CD8-positive, alpha-beta memory T cell (primary cell): Measurements from ENCODE around the gene MRPL46. TPM values are rescaled to one million over a fixed set of nuclear protein-coding genes. Genes with fewer than 3 reads are reported as not detected.

Source experiments
- CTCF ChIA-PET: fragments of 350-600 bp; sonication (Branson Sonifier 250); formaldehyde crosslinking; loops from one replicate; lab custom pipeline; 2021; ENCODE audit warnings: antibody characterized with exemption; lab: Charles Lee
- POLR2A ChIA-PET: fragments of 350-600 bp; sonication (Branson Sonifier 250); formaldehyde crosslinking; loops from one replicate; lab custom pipeline; 2021; ENCODE audit warnings: antibody characterized with exemption; lab: Charles Lee
- DNase-seq, 5 donors: peaks; one replicate each; pipeline versions ENCODE4 v3.0.0 to v3.0.0-alpha.2; 2020 to 2022; ENCODE audit warnings: mixed read lengths in 1 of 5
- H3K27ac ChIP-seq: one replicate; pipeline ENCODE4 v1.7.0; 2013; ENCODE audit warnings: low read depth, mild to moderate bottlenecking, low read length, moderate library complexity
- H3K27me3 ChIP-seq: 2 replicates; pipeline ENCODE4 v1.7.0; 2013; ENCODE audit warnings: low read length, mild to moderate bottlenecking; ENCODE audit not compliant: insufficient read depth, poor library complexity, severe bottlenecking
- H3K36me3 ChIP-seq: 2 replicates; pipeline ENCODE4 v1.7.0; 2013; ENCODE audit warnings: mild to moderate bottlenecking, low read length, moderate library complexity; ENCODE audit not compliant: insufficient read depth
- H3K4me1 ChIP-seq: 2 replicates; pipeline ENCODE4 v1.7.0; 2013; ENCODE audit warnings: mild to moderate bottlenecking, low read length, moderate library complexity; ENCODE audit not compliant: insufficient read depth
- H3K4me3 ChIP-seq: 2 replicates; pipeline ENCODE4 v1.7.0; 2013; ENCODE audit warnings: mild to moderate bottlenecking, low read length
- H3K9me3 ChIP-seq: 2 replicates; pipeline ENCODE4 v1.7.0; 2013; ENCODE audit warnings: mild to moderate bottlenecking, low read length
- H3K27ac Mint-ChIP-seq, 8 donors: one replicate each; pipeline ENCODE4 v1.8.0; 2020 to 2021; ENCODE audit warnings: mixed read lengths in 8 of 8, mild to moderate bottlenecking in 6 of 8, inconsistent platforms in 3 of 8, moderate library complexity in 3 of 8
- H3K27me3 Mint-ChIP-seq, 2 donors: one replicate each; pipeline ENCODE4 v1.8.0; 2020 to 2021; ENCODE audit warnings: mixed read lengths in 2 of 2, mild to moderate bottlenecking in 1 of 2, moderate library complexity in 1 of 2
- H3K36me3 Mint-ChIP-seq, 3 donors: one replicate each; pipeline ENCODE4 v1.8.0; 2020 to 2021; ENCODE audit warnings: mixed read lengths in 3 of 3, inconsistent platforms in 1 of 3, mild to moderate bottlenecking in 1 of 3
- H3K4me1 Mint-ChIP-seq, 3 donors: one replicate each; pipeline ENCODE4 v1.8.0; 2020 to 2021; ENCODE audit warnings: mixed read lengths in 3 of 3, inconsistent platforms in 1 of 3, mild to moderate bottlenecking in 1 of 3
- H3K4me3 Mint-ChIP-seq, 7 donors: one replicate each; pipeline ENCODE4 v1.8.0; 2020 to 2021; ENCODE audit warnings: mixed read lengths in 7 of 7, mild to moderate bottlenecking in 6 of 7, moderate library complexity in 4 of 7, inconsistent platforms in 2 of 7
- H3K9me3 Mint-ChIP-seq, 5 donors: one replicate each; pipeline ENCODE4 v1.8.0; 2020 to 2022; ENCODE audit warnings: mixed read lengths in 5 of 5, mild to moderate bottlenecking in 3 of 5, moderate library complexity in 2 of 5, inconsistent platforms in 1 of 5
- polyA plus RNA-seq: library from polyadenylated mRNA; unstranded; fragments of 300-500 nt; fragmentation: Illumina TruSeq; gene quantifications from one replicate; pipeline ENCODE4 v1.2.3, GENCODE V29; 2021
- total RNA-seq, 2 experiments: library from RNA; stranded (reverse); gene quantifications; one replicate each; pipeline ENCODE4 v1.2.3, GENCODE V29; 2021

The MRPL46 gene
- total and polyA plus RNA-seq, 3 experiments from 2014 or later, result 48.5 to 53.6 (median 51.2) TPM

DNA sequence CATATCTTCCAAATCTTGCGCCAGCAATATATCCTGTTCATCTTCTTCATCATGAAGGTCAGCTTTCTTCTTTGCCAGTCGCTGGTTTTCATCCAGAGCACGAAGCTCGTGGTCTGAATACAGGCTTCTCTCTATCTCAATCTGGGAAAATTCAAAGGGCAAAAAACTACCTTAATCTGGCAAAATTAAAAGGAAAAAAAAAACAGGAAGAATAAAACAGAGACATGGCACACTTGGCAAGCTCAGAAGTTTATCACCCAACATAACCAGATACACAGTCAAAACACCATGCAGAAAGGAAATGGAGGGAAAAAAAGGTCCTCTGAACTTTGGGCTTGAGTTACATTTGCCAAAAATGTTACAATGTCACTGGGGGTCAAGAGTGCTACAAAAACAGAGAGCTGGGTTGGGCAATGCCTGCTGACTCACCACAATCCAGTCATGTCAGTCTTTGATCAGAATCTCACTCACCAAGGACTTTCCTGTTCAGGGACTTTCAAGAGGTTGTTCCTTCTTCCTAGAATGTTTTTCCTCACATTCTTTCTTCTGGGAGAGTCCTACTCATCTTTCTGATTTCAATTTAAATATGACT lies 1.5 kb downstream of the MRPL46 start:
- H3K27me3 Mint-ChIP-seq, result peaks cover 0 to 2% of the 10 kb centered on the region in 2 donors
- ChIA-PET POLR2A (no interaction called here), CTCF (no interaction called here)
- Histone ChIP-seq H3K36me3 (peaks cover 14% of the 10 kb centered on the region), H3K4me1 (peaks cover 23% of the 10 kb centered on the region), H3K9me3 (no peaks in the 10 kb centered on the region), H3K27ac (no peak overlapping the region), H3K4me3 (no peak overlapping the region), H3K27me3 (no peaks in the 10 kb centered on the region)
- DNase-seq, result no peak
- no peaks in the 10 kb centered on the region for H3K9me3 Mint-ChIP-seq
- peak overlapping the region in 2 of 8 donors; percentile 96 to 100 for H3K27ac Mint-ChIP-seq
- peak overlapping the region in 5 of 7 donors; percentile 45 to 98 (median 97) for H3K4me3 Mint-ChIP-seq
- H3K36me3 Mint-ChIP-seq, result peaks cover 0 to 62% (median 12%) of the 10 kb centered on the region in 3 donors
- peaks cover 24 to 35% (median 26%) of the 10 kb centered on the region in 3 donors for H3K4me1 Mint-ChIP-seq

DNA sequence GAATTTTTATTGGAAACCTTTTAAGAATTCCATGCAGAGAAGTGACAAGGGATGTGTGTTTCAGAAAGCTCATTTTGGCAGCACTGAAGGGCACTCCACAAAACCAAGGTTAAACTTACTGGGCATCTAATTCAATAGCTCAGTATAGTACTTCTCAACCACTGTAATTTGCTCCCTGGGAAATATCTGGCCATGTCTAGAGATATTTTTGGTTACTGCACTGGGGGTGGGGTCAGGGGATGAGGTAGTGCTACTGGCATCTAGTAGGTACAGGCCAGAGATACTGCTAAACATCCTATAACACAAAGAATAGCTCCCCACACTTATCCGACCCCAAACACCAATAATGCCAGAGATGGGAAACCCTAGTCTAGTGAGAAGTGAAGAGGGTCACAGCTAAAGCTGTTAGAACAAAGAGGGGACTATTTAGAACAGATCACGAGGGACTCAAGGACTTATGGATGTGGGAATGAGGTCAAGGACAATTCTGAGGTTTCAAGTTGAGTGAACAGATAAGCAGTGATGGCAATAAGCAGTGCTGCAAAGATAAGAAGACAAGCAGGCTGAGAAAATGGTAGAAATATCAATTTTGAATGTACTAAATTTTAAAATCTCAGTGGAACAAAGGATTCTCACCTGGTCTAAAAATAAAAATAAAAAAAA lies 3.2 kb downstream of the MRPL46 start:
- H3K27ac ChIP-seq, result no peak overlapping the region
- CTCF ChIA-PET, result interaction anchor here (1.3 to 1.4 kb wide), 2 partner anchors 8 to 9 kb away, joined by 3 read pairs; no protein-coding TSS in a partner anchor
- peaks cover 24 to 35% (median 26%) of the 10 kb centered on the region in 3 donors for H3K4me1 Mint-ChIP-seq
- H3K27ac Mint-ChIP-seq, result peak overlapping the region in 3 of 8 donors; percentile 51 to 77 (median 61)
- POLR2A ChIA-PET, result no interaction called here
- H3K27me3 Mint-ChIP-seq, result peaks cover 0 to 2% of the 10 kb centered on the region in 2 donors
- no peaks in the 10 kb centered on the region for H3K9me3 Mint-ChIP-seq
- peaks cover 29% of the 10 kb centered on the region for H3K36me3 ChIP-seq
- peak overlapping the region in 3 of 7 donors; percentile 12 to 85 (median 35) for H3K4me3 Mint-ChIP-seq
- DNase-seq, result no peak
- no peaks in the 10 kb centered on the region for H3K27me3 ChIP-seq
- peaks cover 23% of the 10 kb centered on the region for H3K4me1 ChIP-seq
- H3K4me3 ChIP-seq, result no peak overlapping the region
- H3K36me3 Mint-ChIP-seq, result peaks cover 0 to 79% (median 16%) of the 10 kb centered on the region in 3 donors
- H3K9me3 ChIP-seq, result no peaks in the 10 kb centered on the region

DNA sequence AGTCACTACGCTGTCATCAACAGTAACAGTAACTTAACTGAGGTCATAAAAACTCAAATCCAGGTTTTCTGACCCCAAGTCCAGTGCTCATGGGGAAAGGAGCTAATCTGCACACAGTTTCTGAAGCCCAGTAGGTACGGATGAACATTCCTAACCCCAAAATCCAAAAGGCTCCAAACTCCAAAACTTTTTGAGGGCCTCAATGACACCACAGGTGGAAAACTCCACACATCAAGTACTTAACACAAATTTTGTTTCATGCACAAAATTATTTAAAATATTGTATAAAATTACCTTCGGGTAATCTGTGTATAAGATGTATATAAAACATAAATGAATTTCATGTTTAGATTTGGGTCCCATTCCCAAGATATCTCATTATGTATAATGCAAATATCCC lies 10.5 kb downstream of the MRPL46 start:
- Histone ChIP-seq H3K4me3 (no peak overlapping the region), H3K9me3 (no peaks in the 10 kb centered on the region), H3K36me3 (peaks cover 19% of the 10 kb centered on the region), H3K4me1 (no peaks in the 10 kb centered on the region), H3K27me3 (no peaks in the 10 kb centered on the region), H3K27ac (no peak overlapping the region)
- Mint-ChIP-seq H3K36me3 (peaks cover 0 to 54% (median 16%) of the 10 kb centered on the region in 3 donors), H3K4me1 (peaks cover 1 to 4% (median 4%) of the 10 kb centered on the region in 3 donors), H3K4me3 (no peak overlapping the region), H3K9me3 (no peaks in the 10 kb centered on the region), H3K27me3 (no peaks in the 10 kb centered on the region), H3K27ac (no peak overlapping the region)
- ChIA-PET POLR2A (no interaction called here), CTCF (no interaction called here)
- DNase-seq, result no peak

DNA sequence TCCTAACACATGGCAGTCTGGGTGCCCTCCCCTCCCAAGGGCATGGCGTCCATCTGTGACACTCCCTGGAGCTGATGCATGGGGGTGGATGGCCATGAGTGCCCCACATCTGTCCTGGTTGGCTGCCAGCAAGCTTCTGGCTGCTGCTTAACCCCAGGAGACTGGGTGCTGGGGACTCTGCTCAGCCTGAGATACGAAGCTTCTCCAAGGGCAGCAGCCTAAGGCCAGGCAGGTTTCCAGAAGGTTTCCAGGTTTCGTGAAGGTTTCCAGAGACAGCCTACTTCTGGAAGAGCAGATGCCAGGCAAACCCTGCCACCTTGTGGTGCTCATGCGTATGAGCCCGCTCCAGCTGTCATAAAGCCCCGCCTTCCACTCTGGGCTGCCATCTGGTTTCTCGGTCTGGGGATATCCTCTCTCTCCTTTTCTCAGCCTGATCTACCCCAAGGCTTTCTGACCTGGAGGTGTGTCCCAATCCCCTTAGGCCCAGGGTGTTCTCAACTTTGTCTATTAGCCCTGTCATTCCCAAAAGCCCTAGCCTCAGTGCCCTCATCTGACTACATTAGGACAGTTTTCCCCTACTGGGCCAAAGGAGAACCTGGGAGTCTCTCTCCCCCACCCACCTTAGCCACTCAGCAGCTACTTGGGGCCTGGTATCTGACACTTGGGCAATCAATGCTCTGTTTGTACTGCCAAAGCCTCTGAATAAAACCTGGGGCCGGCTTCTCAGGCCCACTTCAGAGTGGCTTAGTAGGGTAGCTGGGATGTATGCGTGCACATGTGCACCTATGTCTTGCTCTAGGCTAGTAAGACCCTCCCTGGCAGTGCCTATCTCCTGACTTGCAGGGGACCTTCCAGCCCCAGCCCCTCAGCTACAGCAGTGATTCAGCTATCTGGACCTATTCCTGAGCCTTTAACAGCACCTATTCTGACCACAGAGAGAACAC lies 12.0 kb downstream of the MRPL46 start:
- peak in 1 of 5 donors; percentile 51 for DNase-seq
- ChIA-PET CTCF (interaction anchor here (0.9 to 3.3 kb wide), 2 partner anchors 8 to 12 kb away, joined by 3 to 10 read pairs; partner anchors contain the start of genes MRPL46 and MRPS11), POLR2A (no interaction called here)
- Mint-ChIP-seq H3K36me3 (peaks cover 0 to 39% (median 12%) of the 10 kb centered on the region in 3 donors), H3K27ac (peak overlapping the region in 4 of 8 donors; percentile 26 to 79 (median 53)), H3K27me3 (peaks cover 0 to 3% of the 10 kb centered on the region in 2 donors), H3K9me3 (no peaks in the 10 kb centered on the region), H3K4me3 (no peak overlapping the region), H3K4me1 (peaks cover 4 to 6% (median 5%) of the 10 kb centered on the region in 3 donors)
- no peak overlapping the region for H3K27ac ChIP-seq
- H3K4me1 ChIP-seq, result no peaks in the 10 kb centered on the region
- H3K9me3 ChIP-seq, result no peaks in the 10 kb centered on the region
- H3K4me3 ChIP-seq, result no peak overlapping the region
- peaks cover 16% of the 10 kb centered on the region for H3K36me3 ChIP-seq
- H3K27me3 ChIP-seq, result no peaks in the 10 kb centered on the region

DNA sequence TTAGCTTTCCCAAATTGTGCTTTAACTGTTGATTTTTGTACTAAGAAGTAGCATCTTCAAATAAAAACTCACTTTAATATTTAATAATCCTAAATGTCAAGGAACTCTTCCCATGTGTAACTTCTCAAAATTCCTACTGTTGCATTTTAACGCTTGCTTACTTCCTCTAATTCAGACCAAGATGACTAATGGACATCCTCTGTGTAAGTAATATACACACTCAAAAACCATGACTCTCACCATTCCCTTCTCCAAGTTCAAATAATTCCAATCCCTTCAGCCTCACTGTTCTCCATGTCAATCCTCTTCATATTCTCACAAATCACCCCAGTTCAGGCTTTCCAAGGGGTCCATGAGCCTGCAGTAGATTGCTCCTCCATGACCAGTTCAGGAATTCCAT lies 13.0 kb downstream of the MRPL46 start:
- DNase-seq, result no peak
- H3K36me3 ChIP-seq, result peaks cover 7% of the 10 kb centered on the region
- ChIA-PET POLR2A (no interaction called here), CTCF (interaction anchor here (3.3 kb wide), 1 partner anchor 13 kb away, joined by 10 read pairs; the partner anchor contains the start of genes MRPL46 and MRPS11)
- Mint-ChIP-seq H3K4me3 (no peak overlapping the region), H3K4me1 (peaks cover 8 to 10% (median 9%) of the 10 kb centered on the region in 3 donors), H3K27ac (peak overlapping the region in 1 of 8 donors; percentile 47), H3K27me3 (peaks cover 0 to 7% of the 10 kb centered on the region in 2 donors), H3K9me3 (no peaks in the 10 kb centered on the region), H3K36me3 (peaks cover 0 to 30% (median 9%) of the 10 kb centered on the region in 3 donors)
- H3K4me3 ChIP-seq, result no peak overlapping the region
- no peak overlapping the region for H3K27ac ChIP-seq
- no peaks in the 10 kb centered on the region for H3K27me3 ChIP-seq
- no peaks in the 10 kb centered on the region for H3K4me1 ChIP-seq
- H3K9me3 ChIP-seq, result no peaks in the 10 kb centered on the region

DNA sequence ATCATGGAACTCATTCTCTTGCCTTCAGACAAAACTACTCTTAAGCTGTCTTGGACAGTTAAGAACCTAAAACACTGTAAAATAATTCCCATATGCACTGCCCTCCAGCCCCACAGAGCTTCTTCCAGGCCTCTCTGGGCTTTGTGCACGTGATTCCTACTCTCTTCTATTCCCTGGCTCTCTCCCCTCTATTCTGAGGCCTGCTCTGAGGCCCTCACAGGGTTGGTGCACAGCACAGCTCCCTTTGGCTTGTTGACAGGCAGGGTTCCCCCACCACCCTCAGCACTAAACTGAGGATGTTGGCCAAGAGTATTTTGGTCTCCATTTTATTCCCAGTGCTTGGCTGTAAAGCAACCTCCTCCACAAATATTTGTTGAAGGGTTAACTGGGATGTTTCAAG lies 13.5 kb downstream of the MRPL46 start:
- H3K27ac Mint-ChIP-seq, result no peak overlapping the region
- DNase-seq, result no peak
- peaks cover under 1% of the 10 kb centered on the region for H3K36me3 ChIP-seq
- ChIA-PET CTCF (interaction anchor here (3.3 kb wide), 1 partner anchor 14 kb away, joined by 10 read pairs; the partner anchor contains the start of genes MRPL46 and MRPS11), POLR2A (no interaction called here)
- peaks cover 0 to 24% (median 7%) of the 10 kb centered on the region in 3 donors for H3K36me3 Mint-ChIP-seq
- no peaks in the 10 kb centered on the region for H3K27me3 ChIP-seq
- no peaks in the 10 kb centered on the region for H3K9me3 ChIP-seq
- no peak overlapping the region for H3K4me3 Mint-ChIP-seq
- no peaks in the 10 kb centered on the region for H3K9me3 Mint-ChIP-seq
- H3K27me3 Mint-ChIP-seq, result peaks cover 0 to 7% of the 10 kb centered on the region in 2 donors
- H3K27ac ChIP-seq, result no peak overlapping the region
- H3K4me1 ChIP-seq, result no peaks in the 10 kb centered on the region
- H3K4me3 ChIP-seq, result no peak overlapping the region
- H3K4me1 Mint-ChIP-seq, result peaks cover 8 to 10% (median 9%) of the 10 kb centered on the region in 3 donors

DNA sequence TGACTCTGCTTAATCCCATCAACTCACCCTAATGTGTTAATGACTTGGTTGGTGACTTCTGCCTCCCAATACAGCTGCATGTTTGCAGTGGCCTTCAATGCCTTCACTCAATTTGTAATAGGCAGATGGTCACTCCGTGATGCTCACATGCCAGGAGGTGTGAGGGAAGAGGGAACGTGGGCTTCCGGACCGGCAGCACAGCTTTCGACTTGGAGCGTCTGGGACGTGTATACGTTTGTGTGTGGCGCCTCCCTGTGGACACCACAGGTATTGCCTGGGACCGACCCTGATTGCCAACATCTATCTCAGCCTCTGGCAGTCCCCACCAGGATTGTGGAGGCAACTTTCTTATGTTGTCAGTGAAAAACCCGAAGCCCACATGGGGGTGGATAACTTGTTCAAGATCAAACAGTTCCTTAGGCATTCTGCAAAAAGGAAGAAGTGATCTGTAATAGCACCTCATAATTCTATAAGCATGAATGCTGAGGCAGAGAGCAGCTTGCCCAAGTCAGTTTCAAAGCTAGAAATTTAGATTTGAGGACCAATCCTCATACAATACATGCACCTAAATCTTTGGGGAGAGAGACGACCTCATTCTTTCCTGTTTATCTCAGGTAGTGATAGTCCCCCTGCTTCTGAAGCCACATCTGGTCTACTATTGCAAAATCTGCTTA lies 16.9 kb downstream of the MRPL46 start:
- Histone ChIP-seq H3K27ac (no peak overlapping the region), H3K9me3 (no peaks in the 10 kb centered on the region), H3K27me3 (peaks cover 3% of the 10 kb centered on the region), H3K4me1 (no peaks in the 10 kb centered on the region), H3K36me3 (no peaks in the 10 kb centered on the region), H3K4me3 (no peak overlapping the region)
- Mint-ChIP-seq H3K4me3 (no peak overlapping the region), H3K36me3 (no peaks in the 10 kb centered on the region), H3K9me3 (no peaks in the 10 kb centered on the region), H3K27me3 (peaks cover 5 to 26% of the 10 kb centered on the region in 2 donors), H3K4me1 (peaks cover 8 to 10% (median 8%) of the 10 kb centered on the region in 3 donors), H3K27ac (no peak overlapping the region)
- peak; percentile 13 to 53 (median 26) for DNase-seq
- ChIA-PET POLR2A (no interaction called here), CTCF (no interaction called here)
